Karpas-422 (cell line): ENCODE data around the gene PCP4L1. TPM values are rescaled to one million over a fixed set of nuclear protein-coding genes. Genes with fewer than 3 reads are reported as not detected.
"Not testable (repeated sequence)": the region's sequence is repeated elsewhere in the genome, so short reads cannot be mapped to it uniquely, and the experiment has no call there.

Experiments
- DNase-seq: peaks from one replicate; pipeline ENCODE4 v3.0.0-alpha.2; 2015
- H2AFZ ChIP-seq: fragments of 200-600 bp; sonication (generic); 2 replicates; pipeline ENCODE4 v1.6.1; 2014; ENCODE audit warnings: antibody characterized with exemption, low read length, mixed read lengths
- H3K27ac ChIP-seq: fragments of 200-600 bp; sonication (generic); 2 replicates; pipeline ENCODE4 v1.5.1; 2014; ENCODE audit warnings: mild to moderate bottlenecking, low read length, moderate library complexity
- H3K27me3 ChIP-seq: fragments of 200-600 bp; sonication (generic); 2 replicates; pipeline ENCODE4 v1.6.1; 2014; ENCODE audit warnings: low read length, mixed read lengths
- H3K36me3 ChIP-seq: fragments of 200-600 bp; sonication (generic); 2 replicates; pipeline ENCODE4 v1.6.1; 2014; ENCODE audit warnings: low read length, mixed read lengths; ENCODE audit not compliant: insufficient read depth
- H3K4me1 ChIP-seq: fragments of 200-600 bp; sonication (generic); 2 replicates; pipeline ENCODE4 v1.6.1; 2014; ENCODE audit warnings: mild to moderate bottlenecking, low read length, mixed read lengths
- H3K4me2 ChIP-seq: fragments of 200-600 bp; sonication (generic); 2 replicates; pipeline ENCODE4 v1.6.1; 2014; ENCODE audit warnings: low read length, low read depth, mild to moderate bottlenecking; ENCODE audit not compliant: poor library complexity, severe bottlenecking
- H3K4me3 ChIP-seq: fragments of 200-600 bp; sonication (generic); 2 replicates; pipeline ENCODE4 v1.5.1; 2014; ENCODE audit warnings: mild to moderate bottlenecking, antibody characterized with exemption, low read length, mixed read lengths
- H3K79me2 ChIP-seq: fragments of 200-600 bp; sonication (generic); 2 replicates; pipeline ENCODE4 v1.6.1; 2014; ENCODE audit warnings: mild to moderate bottlenecking, low read length, mixed read lengths
- H3K9ac ChIP-seq: fragments of 200-600 bp; sonication (generic); 2 replicates; pipeline ENCODE4 v1.6.0; 2014; ENCODE audit warnings: low read length
- H3K9me2 ChIP-seq: fragments of 200-600 bp; sonication (generic), shearing (Covaris generic); replicated peaks from 2 replicates; pipeline ENCODE4 v1.6.0; 2014; ENCODE audit warnings: mild to moderate bottlenecking, low read length, moderate library complexity; ENCODE audit not compliant: insufficient read depth
- H3K9me3 ChIP-seq: fragments of 300-700, 200-600 bp; sonication (generic); 2 replicates; pipeline ENCODE4 v1.6.1; 2014; ENCODE audit warnings: low read length, mixed read lengths
- H4K20me1 ChIP-seq: fragments of 200-600 bp; sonication (generic); 2 replicates; pipeline ENCODE4 v1.6.1; 2014; ENCODE audit warnings: mild to moderate bottlenecking, antibody characterized with exemption, low read length, low read depth; ENCODE audit not compliant: insufficient read depth
- total RNA-seq: library from RNA; depleted of rRNA; stranded (reverse); fragments of >200 nt; shearing (Covaris generic); gene quantifications from 2 replicates; pipeline ENCODE4 v1.2.3, GENCODE V29; 2014; ENCODE audit warnings: low replicate concordance

Gene PCP4L1
- total RNA-seq, 1 experiment from 2014 or later, result not detected

DNA sequence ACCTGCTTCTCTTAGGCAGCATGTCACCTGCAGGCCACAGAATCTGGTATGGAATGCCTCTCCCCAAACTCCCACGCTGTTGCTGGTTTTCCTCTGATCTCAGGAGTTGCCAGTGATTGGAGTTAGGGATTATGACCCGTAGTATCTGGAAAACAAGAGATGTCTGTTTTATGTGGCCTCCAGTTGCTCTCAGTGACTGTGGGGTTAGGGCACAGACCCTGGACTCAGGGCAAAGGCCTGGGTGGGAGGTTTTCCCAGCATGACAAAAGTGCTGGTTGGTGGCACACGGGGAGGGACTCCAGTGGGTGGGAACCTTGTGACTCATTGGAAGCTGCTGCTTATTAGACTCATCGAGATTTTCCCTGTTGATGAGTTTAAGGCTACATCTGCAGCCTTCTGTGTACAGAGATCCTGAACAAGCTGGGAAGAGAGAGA is 20.5 kb upstream of the PCP4L1 start, which contains the start of gene NR1I3:
Gene NR1I3, minus strand, starts transcription at position 165 of the 435 bp plus-strand sequence. CDS start 1,638 bp downstream, outside the sequence.
- no peaks in the 10 kb centered on the region for H4K20me1 ChIP-seq
- no peaks in the 10 kb centered on the region for H3K4me1 ChIP-seq
- no peak within 1 kb of the TSS for H3K9ac ChIP-seq
- no peaks in the 10 kb centered on the region for H3K9me2 ChIP-seq
- no peaks in the 10 kb centered on the region for H3K9me3 ChIP-seq
- no peak within 1 kb of the TSS for H2AFZ ChIP-seq
- DNase-seq, result no peak
- H3K27ac ChIP-seq, result no peak within 1 kb of the TSS
- H3K4me2 ChIP-seq, result no peak within 1 kb of the TSS
- H3K27me3 ChIP-seq, result no peaks in the 10 kb centered on the region
- H3K79me2 ChIP-seq, result no peaks in the 10 kb centered on the region
- no peaks in the 10 kb centered on the region for H3K36me3 ChIP-seq
- H3K4me3 ChIP-seq, result no peak within 1 kb of the TSS

- H3K9ac ChIP-seq, result no peak overlapping the region
- H3K79me2 ChIP-seq, result no peaks in the 10 kb centered on the region
- H3K4me1 ChIP-seq, result no peaks in the 10 kb centered on the region
- H3K9me3 ChIP-seq, result no peaks in the 10 kb centered on the region
- no peaks in the 10 kb centered on the region for H3K36me3 ChIP-seq
- H2AFZ ChIP-seq, result no peak overlapping the region
- no peaks in the 10 kb centered on the region for H3K9me2 ChIP-seq
- H3K27me3 ChIP-seq, result no peaks in the 10 kb centered on the region
- no peak overlapping the region for H3K4me2 ChIP-seq
- no peak for DNase-seq
- no peak overlapping the region for H3K27ac ChIP-seq
- H3K4me3 ChIP-seq, result no peak overlapping the region
- H4K20me1 ChIP-seq, result no peaks in the 10 kb centered on the region
Observed at GRCh38 chr1:161241682-161242081, 16.9 kb upstream of the PCP4L1 start.

GRCh38 chr1:161242313-161242712 is 16.2 kb upstream of the PCP4L1 start:
- no peak for DNase-seq
- Histone ChIP-seq H3K9me2 (no peaks in the 10 kb centered on the region), H3K4me3 (no peak overlapping the region), H2AFZ (no peak overlapping the region), H4K20me1 (no peaks in the 10 kb centered on the region), H3K9me3 (no peaks in the 10 kb centered on the region), H3K79me2 (no peaks in the 10 kb centered on the region), H3K36me3 (no peaks in the 10 kb centered on the region), H3K9ac (no peak overlapping the region), H3K27ac (no peak overlapping the region), H3K4me1 (no peaks in the 10 kb centered on the region), H3K27me3 (no peaks in the 10 kb centered on the region), H3K4me2 (no peak overlapping the region)

DNA sequence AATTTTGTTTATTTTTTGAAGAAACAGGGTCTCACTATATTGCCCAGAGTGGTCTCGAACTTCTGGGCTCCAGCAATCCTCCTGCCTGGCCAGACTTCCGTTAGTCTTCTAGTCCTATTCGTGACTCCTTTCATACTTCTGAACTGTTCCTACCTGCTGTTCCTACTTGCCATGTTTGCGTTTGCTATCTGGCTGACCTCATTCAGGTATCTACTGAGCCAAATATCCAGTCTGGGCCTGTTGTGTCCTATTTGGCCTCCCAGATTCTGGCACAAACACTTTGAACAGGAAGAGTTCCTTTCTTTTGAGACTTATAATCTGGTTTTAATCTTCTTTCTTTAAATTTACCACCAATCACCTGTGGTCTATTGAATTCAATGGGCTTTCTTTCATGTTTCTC is 13.7 kb upstream of the PCP4L1 start:
- Histone ChIP-seq H3K27ac (no peak overlapping the region), H4K20me1 (no peaks in the 10 kb centered on the region), H3K4me2 (no peak overlapping the region), H3K4me3 (no peak overlapping the region), H3K36me3 (no peaks in the 10 kb centered on the region), H3K9me2 (no peaks in the 10 kb centered on the region), H3K79me2 (no peaks in the 10 kb centered on the region), H2AFZ (no peak overlapping the region), H3K4me1 (no peaks in the 10 kb centered on the region), H3K9ac (no peak overlapping the region), H3K9me3 (no peaks in the 10 kb centered on the region), H3K27me3 (no peaks in the 10 kb centered on the region)
- DNase-seq, result no peak

GRCh38 chr1:161250100-161250499 is 8.4 kb upstream of the PCP4L1 start:
- H3K4me1 ChIP-seq, H3K79me2 ChIP-seq, H3K9ac ChIP-seq, H2AFZ ChIP-seq, H3K27ac ChIP-seq, H4K20me1 ChIP-seq, H3K9me2 ChIP-seq, H3K36me3 ChIP-seq, H3K9me3 ChIP-seq, H3K4me3 ChIP-seq, DNase-seq, H3K27me3 ChIP-seq, H3K4me2 ChIP-seq: not testable (repeated sequence)

- Histone ChIP-seq H3K4me3 (no peak overlapping the region), H3K79me2 (no peaks in the 10 kb centered on the region), H3K4me1 (no peaks in the 10 kb centered on the region), H2AFZ (no peak overlapping the region), H3K36me3 (no peaks in the 10 kb centered on the region), H3K9me2 (no peaks in the 10 kb centered on the region), H3K27ac (no peak overlapping the region), H3K9me3 (no peaks in the 10 kb centered on the region), H3K9ac (no peak overlapping the region), H4K20me1 (no peaks in the 10 kb centered on the region), H3K4me2 (no peak overlapping the region), H3K27me3 (no peaks in the 10 kb centered on the region)
- DNase-seq, result no peak
Observed at GRCh38 chr1:161250829-161251228, 7.7 kb upstream of the PCP4L1 start.

DNA sequence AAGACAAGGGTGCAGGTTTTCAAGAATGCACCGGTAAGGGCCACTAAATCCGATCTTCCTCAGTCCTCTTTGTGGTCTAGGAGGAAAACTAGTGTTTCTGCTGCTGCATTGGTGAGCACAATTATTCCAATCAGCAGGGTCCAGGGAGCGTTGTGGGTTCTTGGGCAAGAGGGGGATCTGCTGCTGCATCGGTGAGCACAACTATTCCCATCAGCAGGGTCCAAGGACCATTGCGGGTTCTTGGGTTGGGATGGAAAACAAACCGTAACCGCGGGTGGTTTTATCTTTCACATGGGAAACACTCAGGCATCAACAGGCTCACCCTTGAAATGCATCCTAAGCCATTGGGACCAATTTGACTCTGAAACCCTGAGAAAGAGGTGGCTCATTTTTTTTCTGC is 7.0 kb upstream of the PCP4L1 start:
- Histone ChIP-seq H3K36me3 (no peaks in the 10 kb centered on the region), H3K4me1 (no peaks in the 10 kb centered on the region), H3K27me3 (no peaks in the 10 kb centered on the region), H3K9me2 (no peaks in the 10 kb centered on the region), H3K4me3 (no peak overlapping the region), H3K4me2 (no peak overlapping the region), H3K27ac (no peak overlapping the region), H3K9me3 (no peaks in the 10 kb centered on the region; the same call in 1 of the 2 replicates), H2AFZ (no peak overlapping the region), H3K79me2 (no peaks in the 10 kb centered on the region), H3K9ac (no peak overlapping the region), H4K20me1 (no peaks in the 10 kb centered on the region)
- DNase-seq, result no peak

GRCh38 chr1:161255302-161255701 is 3.2 kb upstream of the PCP4L1 start:
- H3K9me2 ChIP-seq, DNase-seq, H4K20me1 ChIP-seq, H3K27me3 ChIP-seq, H3K4me3 ChIP-seq, H3K9ac ChIP-seq, H3K36me3 ChIP-seq, H3K27ac ChIP-seq, H3K4me1 ChIP-seq, H3K9me3 ChIP-seq, H3K4me2 ChIP-seq, H3K79me2 ChIP-seq, H2AFZ ChIP-seq: not testable (repeated sequence)

DNA sequence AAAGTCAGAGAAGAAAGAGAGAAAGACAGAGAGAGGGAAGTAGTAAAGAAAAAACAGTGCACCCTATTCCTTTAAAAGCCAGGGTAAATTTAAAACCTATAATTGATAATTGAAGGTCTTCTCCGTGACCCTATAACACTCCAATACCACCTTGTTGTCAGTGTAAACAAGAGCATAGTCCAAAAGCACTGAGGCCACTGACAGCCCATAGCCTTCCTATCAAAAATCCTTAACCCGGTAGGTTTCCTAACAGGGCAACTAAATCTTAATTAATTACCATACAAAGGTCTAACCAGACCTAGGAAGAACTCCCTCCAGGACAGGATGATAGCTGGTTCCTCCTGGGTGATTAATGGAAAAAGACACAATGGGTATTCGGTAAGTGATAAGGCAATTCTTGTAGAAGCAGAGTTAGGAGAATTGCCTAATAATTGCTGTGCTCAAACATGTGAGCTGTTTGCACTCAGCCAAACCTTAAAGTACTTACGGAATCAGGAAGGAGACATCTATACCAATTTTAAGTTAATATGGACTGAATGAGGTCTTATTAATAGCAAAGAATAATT is 2.5 kb upstream of the PCP4L1 start:
- not testable (repeated sequence) for H3K9ac ChIP-seq, DNase-seq

More for the DNA sequence above, 2.5 kb upstream of the PCP4L1 start:
- H3K79me2 ChIP-seq, H3K27ac ChIP-seq, H3K9me2 ChIP-seq, H3K9me3 ChIP-seq, H2AFZ ChIP-seq, H4K20me1 ChIP-seq, H3K4me2 ChIP-seq, H3K27me3 ChIP-seq, H3K36me3 ChIP-seq, H3K4me3 ChIP-seq: not testable (repeated sequence)
- peaks cover 16% of the 10 kb centered on the region for H3K4me1 ChIP-seq
